CD8-positive, alpha-beta memory T cell (primary cell): ENCODE measurements around the gene SNTB2. TPM values are rescaled to one million over a fixed set of nuclear protein-coding genes. Genes with fewer than 3 reads are reported as not detected.
"Not testable (repeated sequence)": the region's sequence is repeated elsewhere in the genome, so short reads cannot be mapped to it uniquely, and the experiment has no call there.

ENCODE experiments used
- CTCF ChIA-PET: fragments of 350-600 bp; sonication (Branson Sonifier 250); formaldehyde crosslinking; loops from one replicate; lab custom pipeline; 2021; ENCODE audit warnings: antibody characterized with exemption; lab: Charles Lee
- POLR2A ChIA-PET: fragments of 350-600 bp; sonication (Branson Sonifier 250); formaldehyde crosslinking; loops from one replicate; lab custom pipeline; 2021; ENCODE audit warnings: antibody characterized with exemption; lab: Charles Lee
- DNase-seq, 5 donors: peaks; one replicate each; pipeline versions ENCODE4 v3.0.0 to v3.0.0-alpha.2; 2020 to 2022; ENCODE audit warnings: mixed read lengths in 1 of 5
- H3K27ac ChIP-seq: one replicate; pipeline ENCODE4 v1.7.0; 2013; ENCODE audit warnings: low read depth, mild to moderate bottlenecking, low read length, moderate library complexity
- H3K27me3 ChIP-seq: 2 replicates; pipeline ENCODE4 v1.7.0; 2013; ENCODE audit warnings: low read length, mild to moderate bottlenecking; ENCODE audit not compliant: insufficient read depth, poor library complexity, severe bottlenecking
- H3K36me3 ChIP-seq: 2 replicates; pipeline ENCODE4 v1.7.0; 2013; ENCODE audit warnings: mild to moderate bottlenecking, low read length, moderate library complexity; ENCODE audit not compliant: insufficient read depth
- H3K4me1 ChIP-seq: 2 replicates; pipeline ENCODE4 v1.7.0; 2013; ENCODE audit warnings: mild to moderate bottlenecking, low read length, moderate library complexity; ENCODE audit not compliant: insufficient read depth
- H3K4me3 ChIP-seq: 2 replicates; pipeline ENCODE4 v1.7.0; 2013; ENCODE audit warnings: mild to moderate bottlenecking, low read length
- H3K9me3 ChIP-seq: 2 replicates; pipeline ENCODE4 v1.7.0; 2013; ENCODE audit warnings: mild to moderate bottlenecking, low read length
- H3K27ac Mint-ChIP-seq, 8 donors: one replicate each; pipeline ENCODE4 v1.8.0; 2020 to 2021; ENCODE audit warnings: mixed read lengths in 8 of 8, mild to moderate bottlenecking in 6 of 8, inconsistent platforms in 3 of 8, moderate library complexity in 3 of 8
- H3K27me3 Mint-ChIP-seq, 2 donors: one replicate each; pipeline ENCODE4 v1.8.0; 2020 to 2021; ENCODE audit warnings: mixed read lengths in 2 of 2, mild to moderate bottlenecking in 1 of 2, moderate library complexity in 1 of 2
- H3K36me3 Mint-ChIP-seq, 3 donors: one replicate each; pipeline ENCODE4 v1.8.0; 2020 to 2021; ENCODE audit warnings: mixed read lengths in 3 of 3, inconsistent platforms in 1 of 3, mild to moderate bottlenecking in 1 of 3
- H3K4me1 Mint-ChIP-seq, 3 donors: one replicate each; pipeline ENCODE4 v1.8.0; 2020 to 2021; ENCODE audit warnings: mixed read lengths in 3 of 3, inconsistent platforms in 1 of 3, mild to moderate bottlenecking in 1 of 3
- H3K4me3 Mint-ChIP-seq, 7 donors: one replicate each; pipeline ENCODE4 v1.8.0; 2020 to 2021; ENCODE audit warnings: mixed read lengths in 7 of 7, mild to moderate bottlenecking in 6 of 7, moderate library complexity in 4 of 7, inconsistent platforms in 2 of 7
- H3K9me3 Mint-ChIP-seq, 5 donors: one replicate each; pipeline ENCODE4 v1.8.0; 2020 to 2022; ENCODE audit warnings: mixed read lengths in 5 of 5, mild to moderate bottlenecking in 3 of 5, moderate library complexity in 2 of 5, inconsistent platforms in 1 of 5
- polyA plus RNA-seq: library from polyadenylated mRNA; unstranded; fragments of 300-500 nt; fragmentation: Illumina TruSeq; gene quantifications from one replicate; pipeline ENCODE4 v1.2.3, GENCODE V29; 2021
- total RNA-seq, 2 experiments: library from RNA; stranded (reverse); gene quantifications; one replicate each; pipeline ENCODE4 v1.2.3, GENCODE V29; 2021

Gene SNTB2
- total RNA-seq (10 to 100 TPM; 13.6 to 14.9 TPM), polyA plus RNA-seq (28.2 TPM)

DNA sequence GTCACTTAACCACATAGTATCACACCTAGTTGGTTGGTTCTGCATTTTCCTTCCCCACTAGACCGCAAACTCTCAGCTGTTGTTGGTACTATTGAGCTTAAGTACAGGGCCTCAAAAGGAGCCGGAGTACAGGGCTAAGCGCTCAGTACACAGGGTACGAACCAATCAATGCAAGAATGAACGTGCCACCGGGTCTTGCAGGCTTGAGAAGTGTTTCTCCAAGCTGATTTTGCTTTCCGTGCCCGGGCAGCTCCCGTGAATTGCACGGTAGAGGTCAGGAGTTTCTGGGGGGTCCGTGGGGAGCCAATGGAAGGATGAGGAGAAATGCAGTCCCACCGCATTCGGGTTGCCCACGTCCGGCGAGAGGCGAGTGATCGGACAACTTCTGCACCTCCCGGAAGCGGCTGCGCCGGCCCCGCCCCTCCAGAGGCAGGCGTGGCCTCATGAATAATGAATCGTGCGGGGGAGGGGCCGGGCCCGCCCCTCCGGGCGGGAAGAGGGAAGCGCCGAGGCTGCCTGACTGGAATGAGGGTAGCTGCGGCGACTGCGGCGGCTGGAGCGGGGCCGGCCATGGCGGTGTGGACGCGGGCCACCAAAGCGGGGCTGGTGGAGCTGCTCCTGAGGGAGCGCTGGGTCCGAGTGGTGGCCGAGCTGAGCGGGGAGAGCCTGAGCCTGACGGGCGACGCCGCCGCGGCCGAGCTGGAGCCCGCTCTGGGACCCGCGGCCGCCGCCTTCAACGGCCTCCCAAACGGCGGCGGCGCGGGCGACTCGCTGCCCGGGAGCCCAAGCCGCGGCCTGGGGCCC is at the start of gene SNTB2:
SNTB2 (plus strand) TSS at position 523 of the 804 bp plus-strand sequence; CDS start at position 526, 3 bp downstream.
- Histone ChIP-seq H3K4me1 (peaks cover 42% of the 10 kb centered on the region), H3K36me3 (no peaks in the 10 kb centered on the region), H3K27ac (peak within 1 kb of the TSS; percentile 72), H3K4me3 (peak within 1 kb of the TSS; percentile 78), H3K27me3 (no peaks in the 10 kb centered on the region), H3K9me3 (no peaks in the 10 kb centered on the region)
- H3K27me3 Mint-ChIP-seq, result peaks cover 0 to 2% of the 10 kb centered on the region in 2 donors
- H3K4me1 Mint-ChIP-seq, result peaks cover 43 to 55% (median 53%) of the 10 kb centered on the region in 3 donors
- H3K4me3 Mint-ChIP-seq, result peak within 1 kb of the TSS; percentile 97 to 100 (median 100)
- H3K27ac Mint-ChIP-seq, result peak within 1 kb of the TSS; percentile 91 to 100 (median 98)
- CTCF ChIA-PET, result interaction anchor here (1.0 to 4.3 kb wide), 8 partner anchors 8 to 666 kb away, joined by 3 to 21 read pairs (median 3); no protein-coding TSS in a partner anchor
- peaks cover 3 to 11% (median 4%) of the 10 kb centered on the region in 3 donors for H3K36me3 Mint-ChIP-seq
- POLR2A ChIA-PET, result interaction anchor here (0.8 to 1.8 kb wide), 4 partner anchors 14 to 69 kb away, joined by 3 to 9 read pairs (median 4); partner anchors contain the start of genes CHTF8 and UTP4
- peak; percentile 78 to 88 (median 84) for DNase-seq
- H3K9me3 Mint-ChIP-seq, result no peaks in the 10 kb centered on the region

DNA sequence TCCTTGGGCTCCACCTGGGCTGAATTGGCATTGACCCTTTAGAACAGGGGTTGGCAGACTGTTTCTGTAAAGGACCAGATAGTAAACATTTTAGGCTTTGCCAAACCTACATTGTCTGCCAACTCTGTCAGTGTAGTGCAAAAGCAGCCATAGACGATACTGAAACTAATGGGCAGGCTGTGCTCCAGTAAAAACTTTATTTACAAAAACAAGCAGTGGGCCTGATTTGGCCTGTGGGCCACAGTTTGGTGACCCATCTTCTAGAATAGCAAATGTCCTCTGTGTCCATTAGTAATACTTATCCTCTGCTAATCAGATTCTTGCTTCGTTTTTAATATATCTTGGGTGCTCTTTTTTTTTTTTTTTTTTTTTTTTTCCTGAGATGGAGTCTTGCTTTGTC is 48.4 kb upstream of the SNTB2 start:
- no peak overlapping the region for H3K4me3 Mint-ChIP-seq
- H3K9me3 Mint-ChIP-seq, result no peaks in the 10 kb centered on the region
- Histone ChIP-seq H3K9me3 (no peaks in the 10 kb centered on the region), H3K27me3 (no peaks in the 10 kb centered on the region), H3K4me3 (no peak overlapping the region), H3K4me1 (peaks cover 7% of the 10 kb centered on the region), H3K36me3 (peaks cover 37% of the 10 kb centered on the region), H3K27ac (no peak overlapping the region)
- H3K27me3 Mint-ChIP-seq, result no peaks in the 10 kb centered on the region
- peaks cover 4 to 71% (median 31%) of the 10 kb centered on the region in 3 donors for H3K36me3 Mint-ChIP-seq
- peaks cover 15 to 29% (median 28%) of the 10 kb centered on the region in 3 donors for H3K4me1 Mint-ChIP-seq
- peak overlapping the region in 1 of 8 donors; percentile 57 for H3K27ac Mint-ChIP-seq
- no peak for DNase-seq
- ChIA-PET POLR2A (no interaction called here), CTCF (no interaction called here)

DNA sequence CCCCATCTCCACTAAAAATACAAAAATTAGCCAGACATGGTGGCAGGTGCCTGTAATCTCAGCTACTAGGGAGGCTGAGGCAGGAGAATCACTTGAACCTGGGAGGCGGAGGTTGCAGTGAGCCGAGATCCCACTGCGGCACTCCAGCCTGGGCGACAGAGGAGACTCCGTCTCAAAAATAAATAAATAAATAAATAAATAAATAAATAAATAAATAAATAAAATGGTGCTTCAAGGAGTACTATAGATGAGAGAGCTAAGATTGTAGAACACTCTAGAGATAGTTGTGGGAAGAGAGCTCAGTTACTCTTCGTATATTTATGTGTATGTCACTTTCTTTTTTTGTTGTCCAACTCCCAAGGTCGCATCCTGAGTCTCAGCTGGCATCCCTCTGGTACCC is 47.5 kb upstream of the SNTB2 start:
- H3K4me3 Mint-ChIP-seq, H3K9me3 ChIP-seq, H3K27me3 ChIP-seq, H3K4me1 ChIP-seq, H3K27me3 Mint-ChIP-seq, H3K27ac ChIP-seq, H3K4me3 ChIP-seq, H3K27ac Mint-ChIP-seq, H3K9me3 Mint-ChIP-seq, POLR2A ChIA-PET, DNase-seq: not testable (repeated sequence)
- H3K36me3 Mint-ChIP-seq, result peaks cover 4 to 72% (median 31%) of the 10 kb centered on the region in 3 donors
- CTCF ChIA-PET, result interaction anchor here (1.5 kb wide), 1 partner anchor 11 kb away, joined by 8 read pairs; no protein-coding TSS in a partner anchor
- peaks cover 37% of the 10 kb centered on the region for H3K36me3 ChIP-seq
- peaks cover 7 to 21% (median 20%) of the 10 kb centered on the region in 3 donors for H3K4me1 Mint-ChIP-seq

DNA sequence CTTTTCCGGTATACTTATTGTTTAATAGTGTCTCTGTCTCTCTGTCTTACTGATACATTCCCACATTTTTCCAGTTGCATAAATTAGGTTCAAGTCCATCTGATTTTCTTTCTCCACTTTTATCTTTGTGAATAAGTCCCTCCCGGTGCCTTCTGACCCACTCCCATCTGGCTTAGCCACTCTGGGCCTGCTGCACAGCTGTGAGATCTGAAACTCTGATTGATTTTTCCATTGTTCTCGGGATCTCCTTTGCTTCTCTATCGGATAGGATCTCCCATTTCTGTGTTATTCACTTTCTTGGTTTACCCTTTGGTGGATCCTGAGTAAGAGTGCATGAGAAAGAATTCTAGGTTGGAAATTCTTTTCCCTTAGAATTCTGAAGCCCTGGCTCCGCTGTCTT is 46.0 kb upstream of the SNTB2 start:
- no peak overlapping the region for H3K4me3 Mint-ChIP-seq
- no peak for DNase-seq
- no peaks in the 10 kb centered on the region for H3K27me3 Mint-ChIP-seq
- POLR2A ChIA-PET, result no interaction called here
- no peaks in the 10 kb centered on the region for H3K9me3 ChIP-seq
- no peaks in the 10 kb centered on the region for H3K27me3 ChIP-seq
- H3K36me3 Mint-ChIP-seq, result peaks cover 4 to 78% (median 31%) of the 10 kb centered on the region in 3 donors
- no peaks in the 10 kb centered on the region for H3K4me1 ChIP-seq
- no peak overlapping the region for H3K27ac Mint-ChIP-seq
- no peaks in the 10 kb centered on the region for H3K9me3 Mint-ChIP-seq
- H3K36me3 ChIP-seq, result peaks cover 37% of the 10 kb centered on the region
- H3K4me3 ChIP-seq, result no peak overlapping the region
- peaks cover 3 to 15% (median 11%) of the 10 kb centered on the region in 3 donors for H3K4me1 Mint-ChIP-seq
- H3K27ac ChIP-seq, result no peak overlapping the region
- CTCF ChIA-PET, result interaction anchor here (1.5 kb wide), 1 partner anchor 9 kb away, joined by 8 read pairs; no protein-coding TSS in a partner anchor

DNA sequence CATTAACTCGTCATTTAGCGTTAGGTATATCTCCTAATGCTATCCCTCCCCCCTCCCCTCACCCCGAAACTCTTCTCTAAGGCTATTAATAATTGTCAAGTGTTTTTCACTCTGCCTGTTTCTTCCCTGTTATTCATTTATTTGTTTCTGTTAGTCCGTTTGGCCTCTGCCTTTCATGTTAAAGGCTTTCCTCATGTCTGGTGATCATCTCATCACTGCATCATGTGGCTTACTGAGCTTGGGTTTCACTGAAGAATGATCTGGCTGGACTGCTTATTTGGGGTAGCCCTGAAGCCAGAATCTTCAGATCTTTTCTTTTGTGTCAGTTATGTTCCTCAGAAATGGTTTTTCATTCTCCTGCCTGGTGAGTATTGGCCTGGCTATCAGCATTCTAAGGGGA is 45.0 kb upstream of the SNTB2 start:
- H3K36me3 ChIP-seq, result peaks cover 33% of the 10 kb centered on the region
- ChIA-PET CTCF (no interaction called here), POLR2A (no interaction called here)
- no peaks in the 10 kb centered on the region for H3K27me3 ChIP-seq
- Mint-ChIP-seq H3K4me3 (no peak overlapping the region), H3K27me3 (no peaks in the 10 kb centered on the region), H3K4me1 (peaks cover 2 to 7% (median 3%) of the 10 kb centered on the region in 3 donors), H3K27ac (peak overlapping the region in 1 of 8 donors; percentile 5), H3K9me3 (no peaks in the 10 kb centered on the region), H3K36me3 (peaks cover 4 to 77% (median 30%) of the 10 kb centered on the region in 3 donors)
- no peak for DNase-seq
- no peaks in the 10 kb centered on the region for H3K9me3 ChIP-seq
- H3K27ac ChIP-seq, result no peak overlapping the region
- no peaks in the 10 kb centered on the region for H3K4me1 ChIP-seq
- no peak overlapping the region for H3K4me3 ChIP-seq

DNA sequence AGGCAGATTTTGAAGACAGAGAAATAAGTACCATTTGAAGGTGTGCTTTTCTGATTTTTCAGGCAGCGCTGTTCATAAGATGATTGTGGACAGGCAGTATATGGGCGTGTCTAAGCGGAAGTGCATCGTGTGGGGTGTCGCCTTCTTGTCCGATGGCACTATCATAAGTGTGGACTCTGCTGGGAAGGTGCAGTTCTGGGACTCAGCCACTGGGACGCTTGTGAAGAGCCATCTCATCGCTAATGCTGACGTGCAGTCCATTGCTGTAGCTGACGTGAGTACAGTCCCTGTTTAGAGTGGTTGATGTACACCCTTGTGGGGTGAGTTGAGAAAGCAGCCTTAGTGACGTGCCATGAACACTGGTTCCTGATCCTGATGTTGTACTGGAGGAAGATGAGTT is 43.8 kb upstream of the SNTB2 start:
- ChIA-PET CTCF (no interaction called here), POLR2A (no interaction called here)
- no peak for DNase-seq

DNA sequence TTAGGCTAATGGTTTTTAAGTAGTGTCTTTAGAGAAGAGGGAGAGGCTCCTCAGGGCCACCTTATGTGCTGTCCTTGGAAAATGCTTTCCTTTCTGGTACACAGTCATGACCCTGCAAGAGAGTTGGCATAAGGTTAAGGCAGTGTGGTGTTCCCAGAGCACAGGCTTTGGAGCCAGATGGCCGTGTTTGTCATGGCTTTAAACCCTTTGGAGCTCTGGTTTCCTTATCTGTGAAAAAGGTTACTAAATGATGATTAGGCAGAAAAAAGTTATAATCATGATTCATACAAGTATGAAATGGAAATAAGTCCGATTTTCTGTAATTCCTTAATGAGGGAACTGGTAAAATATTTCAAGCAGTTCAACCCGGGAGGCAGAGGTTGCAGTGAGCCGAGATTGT is 41.3 kb upstream of the SNTB2 start:
- DNase-seq, result no peak
- no peak overlapping the region for H3K4me3 Mint-ChIP-seq
- Histone ChIP-seq H3K27me3 (no peaks in the 10 kb centered on the region), H3K4me3 (no peak overlapping the region), H3K27ac (no peak overlapping the region), H3K9me3 (no peaks in the 10 kb centered on the region), H3K36me3 (peaks cover 20% of the 10 kb centered on the region), H3K4me1 (no peaks in the 10 kb centered on the region)
- H3K27me3 Mint-ChIP-seq, result no peaks in the 10 kb centered on the region
- H3K27ac Mint-ChIP-seq, result peak overlapping the region in 2 of 8 donors; percentile 3 to 50
- H3K9me3 Mint-ChIP-seq, result no peaks in the 10 kb centered on the region
- peaks cover 4 to 60% (median 25%) of the 10 kb centered on the region in 3 donors for H3K36me3 Mint-ChIP-seq
- CTCF ChIA-PET, result interaction anchor here (1.2 to 9.6 kb wide), 3 partner anchors 12 to 140 kb away, joined by 3 to 159 read pairs (median 3); no protein-coding TSS in a partner anchor
- H3K4me1 Mint-ChIP-seq, result peaks cover 0 to 3% (median 3%) of the 10 kb centered on the region in 3 donors
- POLR2A ChIA-PET, result no interaction called here

More for the DNA sequence above, 43.8 kb upstream of the SNTB2 start:
- Histone ChIP-seq H3K27ac (no peak overlapping the region), H3K4me1 (no peaks in the 10 kb centered on the region), H3K27me3 (no peaks in the 10 kb centered on the region), H3K36me3 (peaks cover 31% of the 10 kb centered on the region), H3K4me3 (no peak overlapping the region), H3K9me3 (no peaks in the 10 kb centered on the region)
- H3K9me3 Mint-ChIP-seq, result no peaks in the 10 kb centered on the region
- no peak overlapping the region for H3K4me3 Mint-ChIP-seq
- peak overlapping the region in 1 of 8 donors; percentile 19 for H3K27ac Mint-ChIP-seq
- H3K36me3 Mint-ChIP-seq, result peaks cover 4 to 70% (median 28%) of the 10 kb centered on the region in 3 donors
- H3K4me1 Mint-ChIP-seq, result no peaks in the 10 kb centered on the region
- no peaks in the 10 kb centered on the region for H3K27me3 Mint-ChIP-seq

DNA sequence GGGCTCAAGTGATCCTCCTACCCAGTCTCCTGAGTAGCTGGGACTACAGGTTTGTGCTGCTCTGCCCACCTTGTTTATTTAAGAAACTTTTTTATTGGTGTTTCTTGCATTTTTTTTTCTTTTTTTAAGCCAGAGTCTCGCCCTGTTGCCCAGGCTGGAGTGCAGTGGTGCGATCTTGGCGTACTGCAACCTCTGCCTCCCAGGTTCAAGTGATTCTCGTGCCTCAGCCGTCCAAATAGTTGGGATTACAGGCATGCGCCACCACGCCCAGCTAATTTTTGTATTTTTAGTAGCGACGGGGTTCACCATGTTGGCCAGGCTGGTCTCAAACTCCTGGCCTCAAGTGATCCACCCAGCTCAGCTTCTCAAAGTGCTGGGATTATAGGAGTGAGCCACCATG is 37.3 kb upstream of the SNTB2 start:
- H3K27me3 ChIP-seq, H3K27me3 Mint-ChIP-seq, H3K4me3 ChIP-seq, H3K9me3 ChIP-seq, H3K4me1 Mint-ChIP-seq, H3K4me3 Mint-ChIP-seq, H3K9me3 Mint-ChIP-seq, DNase-seq, H3K27ac Mint-ChIP-seq, H3K27ac ChIP-seq, H3K4me1 ChIP-seq, POLR2A ChIA-PET: not testable (repeated sequence)
- peaks cover 0 to 59% (median 18%) of the 10 kb centered on the region in 3 donors for H3K36me3 Mint-ChIP-seq
- peaks cover 14% of the 10 kb centered on the region for H3K36me3 ChIP-seq
- CTCF ChIA-PET, result interaction anchor here (0.8 to 9.6 kb wide), 15 partner anchors 9 to 153 kb away, joined by 3 to 159 read pairs (median 5); partner anchors contain the start of gene SNTB2
